Mesothelial cell of epicardium (in vitro differentiated cells): ENCODE results near the gene FOXI1. TPM values are rescaled to one million over a fixed set of nuclear protein-coding genes. Genes with fewer than 3 reads are reported as not detected.
"Not testable (repeated sequence)": the region's sequence is repeated elsewhere in the genome, so short reads cannot be mapped to it uniquely, and the experiment has no call there.

Experiments used
- DNase-seq, 2 experiments: peaks; one replicate each; pipeline ENCODE4 v3.0.0; 2021; ENCODE audit warnings: low spot score in 2 of 2; ENCODE audit not compliant: unreplicated experiment in 2 of 2
- H3K27ac Mint-ChIP-seq: 2 replicates; pipeline ENCODE4 v1.8.0; 2021; ENCODE audit warnings: mixed read lengths
- H3K27me3 Mint-ChIP-seq: 2 replicates; pipeline ENCODE4 v1.8.0; 2021; ENCODE audit warnings: low read depth, mixed read lengths
- H3K36me3 Mint-ChIP-seq: 2 replicates; pipeline ENCODE4 v1.8.0; 2021; ENCODE audit warnings: mixed read lengths
- H3K4me1 Mint-ChIP-seq: 2 replicates; pipeline ENCODE4 v1.8.0; 2021; ENCODE audit warnings: mixed read lengths
- H3K4me3 Mint-ChIP-seq: 2 replicates; pipeline ENCODE4 v1.8.0; 2021; ENCODE audit warnings: mild to moderate bottlenecking, moderate library complexity, mixed read lengths
- H3K9me3 Mint-ChIP-seq: 2 replicates; pipeline ENCODE4 v1.8.0; 2021; ENCODE audit warnings: mixed read lengths
- total RNA-seq: library from RNA; stranded (reverse); gene quantifications from 3 replicates; pipeline ENCODE4 v1.2.1, GENCODE V29; 2021
- TF ChIP-seq, protein P1 (sequence below): fragments of 200-600 bp; sonication (generic); IDR thresholded peaks from one replicate; pipeline ENCODE4 v1.5.0; 2021; ENCODE audit warnings: antibody characterized with exemption; ENCODE audit not compliant: unreplicated experiment

FOXI1 gene
- total RNA-seq, 1 donor from 2014 or later: not detected

- no peaks in the 10 kb centered on the region for H3K27me3 Mint-ChIP-seq
- TF ChIP-seq, protein P1, sequence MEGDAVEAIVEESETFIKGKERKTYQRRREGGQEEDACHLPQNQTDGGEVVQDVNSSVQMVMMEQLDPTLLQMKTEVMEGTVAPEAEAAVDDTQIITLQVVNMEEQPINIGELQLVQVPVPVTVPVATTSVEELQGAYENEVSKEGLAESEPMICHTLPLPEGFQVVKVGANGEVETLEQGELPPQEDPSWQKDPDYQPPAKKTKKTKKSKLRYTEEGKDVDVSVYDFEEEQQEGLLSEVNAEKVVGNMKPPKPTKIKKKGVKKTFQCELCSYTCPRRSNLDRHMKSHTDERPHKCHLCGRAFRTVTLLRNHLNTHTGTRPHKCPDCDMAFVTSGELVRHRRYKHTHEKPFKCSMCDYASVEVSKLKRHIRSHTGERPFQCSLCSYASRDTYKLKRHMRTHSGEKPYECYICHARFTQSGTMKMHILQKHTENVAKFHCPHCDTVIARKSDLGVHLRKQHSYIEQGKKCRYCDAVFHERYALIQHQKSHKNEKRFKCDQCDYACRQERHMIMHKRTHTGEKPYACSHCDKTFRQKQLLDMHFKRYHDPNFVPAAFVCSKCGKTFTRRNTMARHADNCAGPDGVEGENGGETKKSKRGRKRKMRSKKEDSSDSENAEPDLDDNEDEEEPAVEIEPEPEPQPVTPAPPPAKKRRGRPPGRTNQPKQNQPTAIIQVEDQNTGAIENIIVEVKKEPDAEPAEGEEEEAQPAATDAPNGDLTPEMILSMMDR: no peak
- no peak for DNase-seq
These were observed 32.6 kb downstream of the FOXI1 start for GRCh38 chr5:170138273-170138672.

DNA sequence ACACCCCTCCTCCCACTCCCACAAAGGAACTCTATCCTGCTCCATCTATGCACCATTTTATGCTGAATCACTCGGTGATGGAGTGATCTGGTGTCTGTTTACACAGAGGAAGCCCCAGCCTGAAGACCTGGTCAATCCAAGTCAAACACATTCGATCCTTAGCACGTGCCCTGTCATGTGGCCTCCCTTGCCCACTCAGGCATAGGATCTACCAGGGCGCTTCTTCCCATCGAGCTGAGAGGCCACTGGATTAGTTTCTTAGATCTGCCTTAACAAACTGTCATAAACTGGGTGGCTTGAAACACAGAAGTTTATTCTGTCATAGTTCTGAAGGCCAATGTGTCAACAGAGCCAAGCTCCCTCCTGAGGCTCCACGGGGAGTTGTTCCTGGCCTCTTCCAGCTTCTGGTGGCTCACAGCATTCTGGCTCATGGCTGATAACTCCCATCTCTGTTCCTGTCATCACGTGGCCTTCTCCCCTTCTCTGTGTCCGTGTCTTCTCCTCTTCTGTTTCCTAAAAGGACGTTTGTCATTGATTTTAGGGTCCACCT, 34.2 kb downstream of the FOXI1 start:
- Mint-ChIP-seq H3K4me1 (no peaks in the 10 kb centered on the region), H3K4me3 (no peak overlapping the region), H3K9me3 (no peaks in the 10 kb centered on the region), H3K36me3 (no peaks in the 10 kb centered on the region), H3K27me3 (no peaks in the 10 kb centered on the region), H3K27ac (no peak overlapping the region)
- TF ChIP-seq, protein P1: no peak
- DNase-seq: no peak

More at GRCh38 chr5:170138273-170138672, 32.6 kb downstream of the FOXI1 start:
- Mint-ChIP-seq H3K4me1 (no peaks in the 10 kb centered on the region), H3K36me3 (no peaks in the 10 kb centered on the region), H3K27ac (no peak overlapping the region), H3K9me3 (no peaks in the 10 kb centered on the region), H3K4me3 (no peak overlapping the region)

GRCh38 chr5:170141196-170141595, 35.5 kb downstream of the FOXI1 start:
- H3K27me3 Mint-ChIP-seq, DNase-seq, H3K4me3 Mint-ChIP-seq, H3K4me1 Mint-ChIP-seq, H3K9me3 Mint-ChIP-seq, H3K36me3 Mint-ChIP-seq, H3K27ac Mint-ChIP-seq: not testable (repeated sequence)

GRCh38 chr5:170141636-170142035, 35.9 kb downstream of the FOXI1 start:
- TF ChIP-seq, protein P1: no peak
- Mint-ChIP-seq H3K4me1 (no peaks in the 10 kb centered on the region), H3K9me3 (no peaks in the 10 kb centered on the region), H3K36me3 (no peaks in the 10 kb centered on the region), H3K4me3 (no peak overlapping the region), H3K27me3 (no peaks in the 10 kb centered on the region), H3K27ac (no peak overlapping the region)
- no peak for DNase-seq

DNA sequence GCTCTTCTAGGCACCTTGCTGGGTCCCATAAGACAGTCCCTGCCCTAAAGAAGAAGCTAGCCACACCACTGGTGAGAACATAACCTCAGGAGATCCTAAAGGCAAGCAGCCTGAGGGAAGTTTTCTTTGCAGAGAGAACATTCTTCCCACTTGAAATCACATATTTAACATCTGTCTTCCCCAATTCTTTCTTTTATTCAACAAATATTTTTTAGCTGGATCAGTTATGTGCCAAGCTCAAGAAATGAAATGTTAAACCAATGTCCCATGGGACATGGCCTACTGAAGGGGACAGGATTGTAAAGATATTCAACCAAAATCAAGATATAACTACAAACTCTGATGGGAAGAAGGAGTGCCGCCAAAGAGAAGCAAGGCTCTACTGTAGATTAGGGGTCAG, 36.5 kb downstream of the FOXI1 start:
- Mint-ChIP-seq H3K27ac (no peak overlapping the region), H3K9me3 (no peaks in the 10 kb centered on the region), H3K27me3 (no peaks in the 10 kb centered on the region), H3K36me3 (no peaks in the 10 kb centered on the region), H3K4me1 (no peaks in the 10 kb centered on the region), H3K4me3 (no peak overlapping the region)
- TF ChIP-seq, protein P1: no peak
- no peak for DNase-seq

DNA sequence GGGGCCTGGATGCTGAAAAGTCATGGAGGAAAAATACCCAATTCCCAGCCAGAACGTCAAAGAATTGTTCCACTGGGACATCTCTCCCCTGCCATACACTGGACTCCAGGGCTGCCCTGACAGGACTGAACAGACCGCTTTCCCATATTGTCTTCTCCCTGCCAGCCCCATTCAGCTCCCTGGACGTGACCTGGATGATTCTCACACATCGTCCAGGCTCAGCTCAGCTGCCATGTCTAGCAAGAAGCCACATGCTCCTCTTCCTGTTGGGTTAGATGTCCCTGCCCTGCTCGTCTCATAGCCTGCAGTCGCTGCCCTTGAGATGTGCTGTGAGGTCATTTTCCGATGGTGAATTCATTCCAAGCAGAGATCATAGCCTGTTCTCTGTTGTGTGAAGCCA, 37.4 kb downstream of the FOXI1 start:
- no peak for DNase-seq
- H3K4me1 Mint-ChIP-seq: no peaks in the 10 kb centered on the region
- no peaks in the 10 kb centered on the region for H3K36me3 Mint-ChIP-seq
- no peaks in the 10 kb centered on the region for H3K9me3 Mint-ChIP-seq
- TF ChIP-seq, protein P1: no peak
- no peak overlapping the region for H3K4me3 Mint-ChIP-seq
- H3K27me3 Mint-ChIP-seq: no peaks in the 10 kb centered on the region
- no peak overlapping the region for H3K27ac Mint-ChIP-seq
